ENCODE results near the gene LACTBL1.
"Not testable (repeated sequence)": the region's sequence is repeated elsewhere in the genome, so short reads cannot be mapped to it uniquely, and the experiment has no call there.

DNA sequence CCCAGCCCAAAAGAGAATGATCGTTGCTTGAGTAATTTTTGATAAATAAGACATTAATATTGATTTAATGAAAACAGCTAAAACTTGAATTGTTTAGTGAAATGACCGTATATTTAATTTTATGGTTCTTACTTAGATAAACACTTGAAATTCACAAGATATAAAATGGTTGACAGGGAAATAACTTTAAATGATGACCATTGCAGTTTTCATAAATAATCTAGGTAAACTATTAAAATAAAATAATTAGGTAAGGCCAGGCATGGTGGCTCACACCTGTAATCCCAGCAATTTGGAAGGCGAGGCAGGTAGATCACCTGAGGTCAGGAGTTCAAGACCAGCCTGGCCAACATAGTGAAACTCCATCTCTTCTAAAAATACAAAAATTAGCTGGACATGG, 19.7 kb upstream of the LACTBL1 start:
- TF ChIP-seq, protein P1, sequence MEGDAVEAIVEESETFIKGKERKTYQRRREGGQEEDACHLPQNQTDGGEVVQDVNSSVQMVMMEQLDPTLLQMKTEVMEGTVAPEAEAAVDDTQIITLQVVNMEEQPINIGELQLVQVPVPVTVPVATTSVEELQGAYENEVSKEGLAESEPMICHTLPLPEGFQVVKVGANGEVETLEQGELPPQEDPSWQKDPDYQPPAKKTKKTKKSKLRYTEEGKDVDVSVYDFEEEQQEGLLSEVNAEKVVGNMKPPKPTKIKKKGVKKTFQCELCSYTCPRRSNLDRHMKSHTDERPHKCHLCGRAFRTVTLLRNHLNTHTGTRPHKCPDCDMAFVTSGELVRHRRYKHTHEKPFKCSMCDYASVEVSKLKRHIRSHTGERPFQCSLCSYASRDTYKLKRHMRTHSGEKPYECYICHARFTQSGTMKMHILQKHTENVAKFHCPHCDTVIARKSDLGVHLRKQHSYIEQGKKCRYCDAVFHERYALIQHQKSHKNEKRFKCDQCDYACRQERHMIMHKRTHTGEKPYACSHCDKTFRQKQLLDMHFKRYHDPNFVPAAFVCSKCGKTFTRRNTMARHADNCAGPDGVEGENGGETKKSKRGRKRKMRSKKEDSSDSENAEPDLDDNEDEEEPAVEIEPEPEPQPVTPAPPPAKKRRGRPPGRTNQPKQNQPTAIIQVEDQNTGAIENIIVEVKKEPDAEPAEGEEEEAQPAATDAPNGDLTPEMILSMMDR (IDR thresholded peaks at IDR 0.05): not testable (repeated sequence)
- TF ChIP-seq POLR2A (IDR thresholded peaks at IDR 0.05): not testable (repeated sequence)

Data from testis (tissue), 2 donors.